ENCODE results near the gene B3GNT8. TPM values are rescaled to one million over a fixed set of nuclear protein-coding genes. Genes with fewer than 3 reads are reported as not detected.
"Not testable (repeated sequence)": the region's sequence is repeated elsewhere in the genome, so short reads cannot be mapped to it uniquely, and the experiment has no call there.

The B3GNT8 gene
- total RNA-seq, 1 experiment from 2014 or later, result not detected

DNA sequence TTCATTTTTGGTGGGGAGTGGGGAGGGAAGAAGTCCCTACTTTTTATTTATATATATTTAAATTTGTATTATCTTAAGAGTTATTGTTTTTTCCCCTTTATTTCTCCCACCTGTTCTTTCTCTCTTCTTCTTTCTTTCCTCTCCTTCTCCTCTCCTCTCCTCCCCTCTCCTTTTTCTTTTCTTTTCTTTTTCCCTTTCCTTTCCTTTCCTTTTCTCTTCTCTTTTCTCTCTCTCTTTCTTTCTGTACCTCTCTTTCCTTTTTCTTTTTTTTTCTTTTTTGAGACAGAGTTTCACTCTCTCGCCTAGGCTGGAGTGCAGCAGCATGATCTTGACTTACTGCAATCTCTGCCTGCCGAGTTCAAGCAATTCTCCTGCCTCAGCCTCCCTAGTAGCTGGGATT, 27.6 kb downstream of the B3GNT8 start:
- DNase-seq (ENCODE audit: low spot score), result no peak
- in situ Hi-C loops (cut with HindIII; ENCODE audit: low sequenced_read_pairs), result no loop called here

DNA sequence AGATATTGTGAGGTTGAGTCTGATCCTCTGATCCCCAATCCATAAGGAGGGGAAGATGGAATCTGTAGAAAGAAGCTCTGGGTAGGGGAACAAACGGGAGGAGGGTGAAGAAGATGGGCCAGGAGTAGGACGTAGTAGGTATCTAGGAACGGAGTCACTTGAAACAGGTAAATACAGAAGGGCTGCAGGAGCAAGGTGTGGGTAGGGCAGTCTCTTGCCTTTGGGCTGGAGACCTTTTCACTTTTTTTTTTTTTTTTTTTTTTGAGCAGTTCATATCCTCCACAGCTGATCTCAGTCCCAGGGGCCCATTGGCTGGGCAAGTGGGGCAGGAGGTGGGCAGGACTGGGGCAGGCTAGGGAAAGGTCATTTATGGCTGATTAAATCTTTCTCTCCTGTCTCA, 28.1 kb downstream of the B3GNT8 start:
- in situ Hi-C loops (cut with HindIII; ENCODE audit: low sequenced_read_pairs), result no loop called here
- DNase-seq (ENCODE audit: low spot score), result no peak

DNA sequence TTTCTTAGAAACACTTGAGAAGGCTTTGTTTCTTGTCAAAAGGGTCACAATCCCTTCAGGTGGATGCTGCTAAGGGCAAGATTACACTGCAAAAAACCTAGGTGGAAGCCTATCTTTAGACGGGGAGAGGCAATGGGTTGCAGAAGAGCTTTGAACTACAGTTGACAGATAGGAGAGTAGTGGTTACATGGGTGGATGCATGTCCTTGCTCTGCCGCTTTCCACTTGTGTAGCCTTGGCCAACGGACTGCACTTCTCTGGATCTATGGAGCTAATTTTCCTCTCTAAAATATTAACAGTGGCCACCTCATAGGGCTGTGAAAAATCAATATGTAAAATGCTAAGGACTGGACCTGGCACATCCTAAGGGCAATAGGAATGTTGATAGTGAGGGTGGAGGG, 28.6 kb downstream of the B3GNT8 start:
- in situ Hi-C loops (cut with HindIII; ENCODE audit: low sequenced_read_pairs), result no loop called here

DNA sequence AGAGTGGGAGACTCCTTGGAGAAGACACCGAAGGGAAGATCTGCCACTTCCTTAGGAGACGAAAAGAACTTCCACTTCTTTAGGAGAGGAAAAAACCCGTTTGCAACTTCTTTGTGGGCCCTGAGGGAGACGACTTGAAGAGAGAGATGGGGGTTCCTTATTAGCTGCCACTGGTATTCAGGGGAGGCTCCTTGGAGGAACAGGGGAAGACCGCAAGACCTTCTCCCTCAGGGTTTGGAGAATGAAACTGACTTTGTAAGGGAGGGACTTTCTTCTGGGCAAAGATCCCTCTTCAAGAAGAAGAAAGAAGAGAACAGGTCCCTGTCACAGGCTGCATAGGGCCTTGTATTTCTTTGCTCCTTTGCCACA, 29.1 kb downstream of the B3GNT8 start:
- no peak for DNase-seq (ENCODE audit: low spot score)
- in situ Hi-C loops (cut with HindIII; ENCODE audit: low sequenced_read_pairs), result no loop called here

More for the DNA sequence above, 28.6 kb downstream of the B3GNT8 start:
- no peak for DNase-seq (ENCODE audit: low spot score)

DNA sequence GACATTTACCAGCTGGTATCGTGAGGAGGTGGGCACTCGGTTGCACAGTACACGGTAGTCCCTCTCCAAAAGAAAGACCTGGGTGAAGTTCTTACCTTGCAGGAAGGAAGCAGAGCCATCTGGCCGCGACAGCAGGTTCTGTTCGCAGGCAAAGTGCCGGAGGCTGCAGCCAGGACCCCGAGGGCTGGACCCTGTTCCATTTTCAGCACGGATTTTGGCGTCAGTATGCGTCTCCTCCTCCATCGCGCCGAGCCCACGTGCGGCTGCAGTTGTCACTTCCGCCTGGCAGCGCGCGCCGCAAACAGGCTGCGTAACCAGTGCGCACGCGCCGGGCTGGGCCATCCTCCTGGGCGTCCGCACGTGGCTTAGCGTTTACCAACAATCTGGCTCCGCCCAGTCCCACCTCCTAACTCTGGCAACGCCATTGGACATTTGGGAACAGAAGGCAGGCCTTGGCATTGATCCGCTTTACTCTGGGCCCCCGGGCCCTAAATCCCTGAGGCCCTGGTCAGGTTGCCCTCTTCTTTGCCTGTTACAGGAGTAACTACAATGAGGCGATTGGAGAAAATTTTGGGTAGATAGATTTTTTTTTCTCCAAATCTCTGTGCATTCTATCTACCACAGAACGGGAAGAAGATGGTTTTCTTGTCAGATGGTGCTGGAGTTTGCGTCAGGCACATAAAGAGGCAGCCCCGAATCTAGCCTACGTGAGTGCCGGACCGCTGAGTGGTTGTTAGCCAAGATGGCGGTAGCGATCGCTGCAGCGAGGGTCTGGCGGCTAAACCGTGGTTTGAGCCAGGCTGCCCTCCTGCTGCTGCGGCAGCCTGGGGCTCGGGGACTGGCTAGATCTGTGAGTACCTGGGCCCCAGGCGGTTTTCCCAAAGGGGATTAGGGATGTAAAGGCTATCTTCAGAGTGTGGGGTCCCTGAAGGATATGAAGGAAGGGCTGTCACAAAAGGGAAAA, 29.8 kb downstream of the B3GNT8 start, which contains the start of the genes BCKDHA and EXOSC5:
TSS of gene BCKDHA (plus strand) at position 733 of the 964 bp plus-strand sequence. CDS start at position 743, 10 bp downstream.
TSS of gene EXOSC5 (minus strand) at position 274 of the 964 bp plus-strand sequence. CDS start at position 243, 31 bp downstream.
- DNase-seq (ENCODE audit: low spot score), result peak; percentile 100
- in situ Hi-C loops (cut with HindIII; ENCODE audit: low sequenced_read_pairs), result no loop called here

DNA sequence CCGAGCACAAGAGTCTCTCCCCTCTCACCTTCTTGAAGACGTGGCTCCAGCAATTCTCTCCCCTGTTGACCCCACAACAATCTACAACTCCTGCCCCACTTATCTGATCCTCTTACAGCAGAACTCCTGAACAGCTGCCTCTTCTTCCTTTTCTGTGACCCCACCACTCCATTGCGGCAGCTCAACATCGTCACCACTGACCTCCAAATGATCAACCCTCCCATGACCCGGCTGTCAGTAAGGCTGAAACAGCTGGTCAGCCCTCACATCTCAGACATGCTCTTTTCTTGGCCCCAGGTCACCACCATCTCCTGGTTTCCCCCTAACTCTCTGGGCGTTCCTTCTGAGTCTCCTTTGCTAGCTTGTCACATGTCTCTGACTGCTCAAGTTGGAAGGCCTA, 31.8 kb downstream of the B3GNT8 start:
- in situ Hi-C loops (cut with HindIII; ENCODE audit: low sequenced_read_pairs), result no loop called here
- DNase-seq (ENCODE audit: low spot score), result no peak

DNA sequence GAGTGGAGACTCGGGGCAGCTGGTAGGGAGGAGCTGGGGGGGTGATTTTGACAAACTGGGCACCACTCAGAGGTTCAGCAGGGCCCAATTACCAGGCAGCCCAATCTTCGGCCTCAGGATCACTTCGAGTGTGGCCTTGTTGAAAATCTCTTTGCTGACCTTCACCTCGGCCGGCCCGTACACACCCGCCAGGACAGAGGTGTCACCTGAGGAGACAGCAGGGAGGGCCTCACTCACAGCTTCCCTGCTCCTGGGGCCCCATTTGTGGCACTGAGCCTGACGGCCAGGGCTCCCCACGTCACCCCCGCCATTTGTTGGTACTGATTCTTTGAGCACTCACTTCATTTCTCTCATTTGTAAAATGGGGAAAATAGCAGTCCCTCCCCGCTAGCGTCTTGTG, 34.4 kb downstream of the B3GNT8 start:
- DNase-seq (ENCODE audit: low spot score), result no peak
- in situ Hi-C loops (cut with HindIII; ENCODE audit: low sequenced_read_pairs), result no loop called here

DNA sequence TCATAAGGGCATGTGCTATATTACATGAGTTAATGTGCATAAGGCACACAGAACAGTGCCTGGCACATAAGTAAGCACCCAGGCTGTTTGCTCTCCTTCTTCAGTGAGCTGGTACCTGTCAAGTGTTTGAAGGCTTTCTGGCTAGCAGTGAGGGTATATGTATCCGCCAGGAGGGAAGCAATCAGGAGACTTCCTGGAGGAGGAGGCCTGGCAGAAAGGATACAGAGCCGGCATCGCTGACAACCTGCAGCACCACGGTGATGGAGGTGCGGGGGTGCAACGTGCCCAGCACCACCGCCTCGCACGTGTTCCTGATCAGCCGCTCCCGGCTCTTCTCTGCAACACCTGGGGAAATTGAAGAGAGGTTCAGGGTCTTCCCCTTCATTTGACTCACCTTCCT, 35.6 kb downstream of the B3GNT8 start:
- DNase-seq (ENCODE audit: low spot score), result no peak
- in situ Hi-C loops (cut with HindIII; ENCODE audit: low sequenced_read_pairs), result no loop called here

DNA sequence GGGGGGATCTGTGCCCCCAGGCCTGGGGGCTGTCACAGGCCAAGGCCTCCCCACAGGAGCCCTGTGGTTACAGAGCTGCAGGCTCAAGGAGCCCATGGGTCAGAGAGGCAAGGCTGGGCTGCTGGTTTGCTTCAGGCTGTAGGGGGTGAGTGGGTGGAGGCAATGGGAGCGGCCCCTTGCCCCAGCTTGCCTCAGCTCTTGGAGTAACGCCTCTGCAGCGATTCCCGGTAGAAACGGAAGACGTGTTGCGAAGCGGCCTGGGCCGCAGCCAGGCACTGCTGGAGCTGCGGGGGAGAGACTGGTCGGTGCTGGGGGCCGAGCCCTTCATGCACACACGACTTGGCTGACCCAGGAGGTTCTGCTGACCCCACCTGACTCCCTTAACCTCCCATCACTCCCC, 40.7 kb downstream of the B3GNT8 start:
- no peak for DNase-seq (ENCODE audit: low spot score)
- in situ Hi-C loops (cut with HindIII; ENCODE audit: low sequenced_read_pairs), result no loop called here

DNA sequence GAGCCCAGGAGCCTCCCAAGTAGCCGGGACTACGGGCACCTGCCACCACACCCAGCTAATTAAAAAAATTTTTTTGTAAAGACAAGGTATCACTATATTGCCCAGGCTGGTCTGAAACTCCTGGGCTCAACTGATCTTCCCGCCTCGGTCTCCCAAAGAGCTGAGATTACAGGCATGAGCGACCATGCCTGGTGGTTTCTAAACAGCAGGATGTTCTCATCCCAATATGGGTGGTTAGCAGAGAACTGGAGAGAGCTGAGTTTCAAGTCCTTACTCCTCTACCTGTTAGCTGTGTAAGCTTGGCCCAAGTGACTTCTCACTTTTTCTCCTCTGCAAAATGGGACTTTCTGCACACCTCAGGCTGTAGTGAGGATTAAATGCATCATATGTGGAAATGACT, 42.8 kb downstream of the B3GNT8 start:
- DNase-seq (ENCODE audit: low spot score), result no peak
- in situ Hi-C loops (cut with HindIII; ENCODE audit: low sequenced_read_pairs), result no loop called here

DNA sequence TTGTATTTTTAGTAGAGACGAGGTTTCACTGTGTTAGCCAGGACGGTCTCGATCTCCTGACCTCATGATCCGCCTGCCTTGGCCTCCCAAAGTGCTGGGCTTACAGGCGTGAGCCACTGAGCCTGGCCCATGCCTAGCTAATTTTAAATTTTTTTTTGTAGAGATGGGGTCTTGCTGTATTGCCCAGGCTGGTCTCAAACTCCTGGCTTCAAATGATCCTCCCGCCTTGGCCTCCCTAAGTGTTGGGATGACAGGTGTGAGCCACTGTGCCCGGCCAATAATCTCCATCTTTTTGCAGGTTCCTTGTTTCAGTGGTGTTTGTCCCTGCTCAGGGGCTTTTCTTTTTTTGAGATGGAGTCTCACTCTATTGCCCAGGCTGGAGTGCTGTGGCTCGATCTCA, 45.6 kb downstream of the B3GNT8 start:
- DNase-seq (ENCODE audit: low spot score); in situ Hi-C loops (cut with HindIII; ENCODE audit: low sequenced_read_pairs): not testable (repeated sequence)

DNA sequence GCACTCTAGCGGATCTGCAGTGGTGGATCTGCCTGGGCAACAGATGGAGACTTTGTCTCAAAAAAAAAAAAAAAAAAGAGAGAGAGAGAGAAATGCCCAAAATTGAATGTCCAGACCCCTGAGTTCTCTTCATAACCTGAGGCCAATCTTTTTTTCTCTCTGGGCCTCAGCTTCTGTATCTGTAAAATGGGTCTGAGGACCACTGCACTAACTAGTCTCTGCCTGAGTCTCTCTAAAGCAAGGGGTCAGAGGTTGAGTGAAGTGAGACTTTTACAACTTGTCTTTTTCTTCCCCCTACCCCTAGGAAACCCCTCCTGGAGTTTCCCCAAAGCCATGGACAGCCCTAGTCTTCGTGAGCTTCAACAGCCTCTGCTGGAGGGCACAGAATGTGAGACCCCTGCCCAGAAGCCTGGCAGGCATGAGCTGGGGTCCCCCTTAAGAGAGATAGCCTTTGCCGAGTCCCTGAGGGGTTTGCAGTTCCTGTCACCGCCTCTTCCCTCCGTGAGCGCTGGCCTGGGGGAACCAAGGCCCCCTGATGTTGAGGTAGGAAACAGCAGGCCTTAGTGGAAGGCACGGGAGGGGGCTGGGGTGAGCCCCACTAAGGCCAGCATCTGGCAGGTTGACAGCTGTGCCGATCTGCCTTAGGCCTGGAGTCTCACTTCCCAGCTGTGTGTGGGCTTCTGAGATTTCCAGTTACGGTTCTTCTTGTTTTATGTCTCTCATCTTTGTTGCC, 49.0 kb downstream of the B3GNT8 start:
- in situ Hi-C loops (cut with HindIII; ENCODE audit: low sequenced_read_pairs), result no loop called here
- DNase-seq (ENCODE audit: low spot score), result no peak

DNA sequence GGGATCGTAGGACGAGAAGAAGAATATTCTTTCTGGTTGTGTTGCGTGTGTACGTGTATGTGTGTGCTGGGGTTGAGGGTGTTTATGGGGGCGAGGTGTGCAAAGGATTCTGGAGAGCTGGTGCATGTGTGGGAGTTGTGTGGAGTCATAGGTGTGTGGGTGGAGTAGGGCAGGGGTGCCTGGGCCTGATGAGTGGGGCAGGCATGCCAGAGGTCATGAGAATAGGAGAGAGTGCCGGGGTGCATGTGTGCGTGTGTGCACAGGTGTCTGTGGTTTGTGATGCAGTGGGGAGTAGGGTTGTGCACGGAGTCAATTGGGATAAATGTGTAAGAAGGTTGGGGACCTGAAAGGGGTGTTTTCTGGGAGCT, 50.2 kb downstream of the B3GNT8 start:
- in situ Hi-C loops (cut with HindIII; ENCODE audit: low sequenced_read_pairs), result no loop called here
- no peak for DNase-seq (ENCODE audit: low spot score)

DNA sequence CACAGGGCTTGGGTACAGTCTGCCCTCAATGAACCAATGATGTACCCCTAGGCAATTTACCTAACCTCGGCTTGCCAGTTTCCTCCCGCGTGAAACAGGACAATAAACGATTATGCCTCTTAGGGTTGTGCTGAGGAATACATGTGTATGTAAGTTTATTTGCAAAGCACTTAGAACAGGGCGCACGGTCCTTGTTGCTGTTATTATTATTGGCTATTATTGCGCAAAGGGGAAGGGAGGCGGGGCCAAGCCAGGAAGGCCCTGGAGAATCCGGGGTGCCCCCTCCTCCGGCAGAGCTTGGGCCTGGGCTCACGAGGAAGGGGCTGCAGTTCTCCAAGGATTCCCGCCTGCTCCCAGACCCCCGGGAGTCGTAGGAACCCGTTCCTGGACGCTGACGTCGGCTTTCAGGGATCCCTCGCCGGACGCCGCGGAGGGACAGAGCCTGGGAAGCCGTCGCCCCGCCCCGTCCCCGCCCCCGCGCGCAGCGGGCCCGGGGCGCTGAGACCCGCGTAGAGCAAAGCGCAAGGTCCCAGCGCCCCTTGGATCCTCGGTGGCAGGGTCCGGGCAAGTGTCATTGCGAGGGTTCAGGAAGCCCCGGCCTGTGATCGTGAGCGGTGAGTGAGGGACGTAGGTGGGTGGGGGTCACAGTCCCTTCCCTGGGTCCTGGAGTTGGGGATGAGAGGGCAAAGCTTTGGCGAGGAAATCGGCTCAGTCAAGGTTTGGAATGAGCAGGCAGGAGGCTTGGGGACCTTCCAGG, 50.8 kb downstream of the B3GNT8 start, which contains the start of gene TMEM91:
TSS of gene TMEM91 (plus strand) at position 293 of the 757 bp plus-strand sequence. CDS start 1,777 bp downstream, outside the sequence.
- no peak for DNase-seq (ENCODE audit: low spot score)
- in situ Hi-C loops (cut with HindIII; ENCODE audit: low sequenced_read_pairs), result no loop called here

Other genes starting within 250 kb of the B3GNT8 start
- not detected in 2 replicates for gene CYP2S1, start 234.2 kb downstream of the B3GNT8 start, total RNA-seq (2014; rRNA removed; shearing (Covaris generic))
- gene AXL, start 208.2 kb downstream of the B3GNT8 start, total RNA-seq (2014; rRNA removed; shearing (Covaris generic)), result 21.0 and 22.4 TPM in 2 replicates
- gene HNRNPUL1, start 163.0 kb downstream of the B3GNT8 start, total RNA-seq (2014; rRNA removed; shearing (Covaris generic)), result 85.0 and 116 TPM in 2 replicates
- gene CCDC97, start 117.2 kb downstream of the B3GNT8 start, total RNA-seq (2014; rRNA removed; shearing (Covaris generic)), result 9.3 and 12.3 TPM in 2 replicates
- 5.7 and 10.1 TPM in 2 replicates for gene TGFB1, start 73.5 kb downstream of the B3GNT8 start, total RNA-seq (2014; rRNA removed; shearing (Covaris generic))
- 11.1 and 18.4 TPM in 2 replicates for gene B9D2, start 63.2 kb downstream of the B3GNT8 start, total RNA-seq (2014; rRNA removed; shearing (Covaris generic))
- gene TMEM91, start 50.8 kb downstream of the B3GNT8 start, total RNA-seq (2014; rRNA removed; shearing (Covaris generic)), result 0.25 and 1.2 TPM in 2 replicates
- 57.0 and 71.8 TPM in 2 replicates for gene EXOSC5, start 30.0 kb downstream of the B3GNT8 start, total RNA-seq (2014; rRNA removed; shearing (Covaris generic))
- 90.1 and 111 TPM in 2 replicates for gene BCKDHA, start 29.6 kb downstream of the B3GNT8 start, total RNA-seq (2014; rRNA removed; shearing (Covaris generic))
- 74.2 and 82.2 TPM in 2 replicates for gene DMAC2, start 12.5 kb upstream of the B3GNT8 start, total RNA-seq (2014; rRNA removed; shearing (Covaris generic))
- not detected in 2 replicates for gene ERICH4, start 15.8 kb upstream of the B3GNT8 start, total RNA-seq (2014; rRNA removed; shearing (Covaris generic))
- 0.12 and 3.6 TPM in 2 replicates for gene CEACAM21, start 148.8 kb upstream of the B3GNT8 start, total RNA-seq (2014; rRNA removed; shearing (Covaris generic))
- not detected in 2 replicates for gene CEACAM4, start 199.7 kb upstream of the B3GNT8 start, total RNA-seq (2014; rRNA removed; shearing (Covaris generic))

All from G401 (cell line).